HG03175 (cell line): Measurements from ENCODE around the gene IL1A.
"Not testable (repeated sequence)": the region's sequence is repeated elsewhere in the genome, so short reads cannot be mapped to it uniquely, and the experiment has no call there.

ENCODE experiments used
- ATAC-seq: cut with Tn5 transposase; IDR thresholded peaks from one replicate; pipeline ENCODE4 v1.9.1; 2021; ENCODE audit warnings: mild to moderate bottlenecking, moderate library complexity; ENCODE audit not compliant: unreplicated experiment

Gene IL1A

GRCh38 chr2:112784199-112785189 is at the start of gene IL1A:
IL1A (minus strand) TSS chr2:112784493; CDS start chr2:112783770, 723 bp downstream.
- ATAC-seq: no peak

DNA sequence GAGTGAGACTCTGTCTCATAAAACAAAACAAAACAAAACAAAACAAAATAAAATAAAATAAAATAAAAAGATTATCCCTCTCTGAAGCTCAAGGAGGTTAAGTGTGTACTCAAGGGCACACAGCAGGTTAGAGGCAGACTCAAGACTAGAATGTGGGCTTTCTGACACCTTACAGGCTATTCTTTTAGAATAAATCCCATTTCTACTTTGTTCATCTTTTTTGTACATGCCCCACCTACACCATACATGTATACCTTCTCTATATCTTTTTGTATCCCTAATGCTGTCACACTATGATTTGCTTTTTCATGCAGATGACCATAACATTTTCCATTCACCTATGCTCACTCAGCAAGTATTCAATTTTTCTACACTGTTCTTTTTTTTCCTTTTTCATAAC is 49.7 kb upstream of the IL1A start:
- ATAC-seq: no peak

- not testable (repeated sequence) for ATAC-seq
Measured at GRCh38 chr2:112833639-112833931, 49.3 kb upstream of the IL1A start.

DNA sequence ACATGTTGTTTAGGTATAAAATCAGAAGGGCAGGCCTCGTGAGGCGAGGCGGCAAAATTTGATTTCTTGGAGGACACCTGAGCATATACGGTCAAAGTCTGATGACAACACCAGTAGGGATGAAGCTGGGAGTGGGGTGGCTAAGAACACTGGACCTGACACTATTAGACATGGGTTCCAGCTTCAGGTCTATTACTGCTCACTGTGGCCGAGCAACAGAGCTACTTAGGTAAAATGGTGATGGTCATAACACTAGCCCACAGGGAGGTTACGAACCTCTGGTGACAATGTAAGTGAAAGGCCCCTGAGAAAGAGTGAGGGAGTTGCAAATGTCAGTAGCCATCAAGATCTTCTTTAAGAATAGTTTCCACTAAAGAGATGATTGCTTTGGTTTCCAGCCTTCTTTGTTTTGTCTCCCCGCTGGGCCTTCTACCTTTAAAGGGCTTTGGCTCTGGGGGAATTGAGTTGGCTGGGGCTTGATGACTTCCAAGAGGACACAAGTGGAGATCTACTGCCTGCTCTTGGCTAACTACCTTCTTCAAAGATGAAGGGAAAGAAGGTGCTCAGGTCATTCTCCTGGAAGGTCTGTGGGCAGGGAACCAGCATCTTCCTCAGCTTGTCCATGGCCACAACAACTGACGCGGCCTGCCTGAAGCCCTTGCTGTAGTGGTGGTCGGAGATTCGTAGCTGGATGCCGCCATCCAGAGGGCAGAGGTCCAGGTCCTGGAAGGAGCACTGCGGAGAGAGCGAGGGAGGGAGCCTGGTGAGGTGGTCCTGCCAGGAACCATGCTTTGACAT is 48.7 kb upstream of the IL1A start:
- ATAC-seq: no peak

DNA sequence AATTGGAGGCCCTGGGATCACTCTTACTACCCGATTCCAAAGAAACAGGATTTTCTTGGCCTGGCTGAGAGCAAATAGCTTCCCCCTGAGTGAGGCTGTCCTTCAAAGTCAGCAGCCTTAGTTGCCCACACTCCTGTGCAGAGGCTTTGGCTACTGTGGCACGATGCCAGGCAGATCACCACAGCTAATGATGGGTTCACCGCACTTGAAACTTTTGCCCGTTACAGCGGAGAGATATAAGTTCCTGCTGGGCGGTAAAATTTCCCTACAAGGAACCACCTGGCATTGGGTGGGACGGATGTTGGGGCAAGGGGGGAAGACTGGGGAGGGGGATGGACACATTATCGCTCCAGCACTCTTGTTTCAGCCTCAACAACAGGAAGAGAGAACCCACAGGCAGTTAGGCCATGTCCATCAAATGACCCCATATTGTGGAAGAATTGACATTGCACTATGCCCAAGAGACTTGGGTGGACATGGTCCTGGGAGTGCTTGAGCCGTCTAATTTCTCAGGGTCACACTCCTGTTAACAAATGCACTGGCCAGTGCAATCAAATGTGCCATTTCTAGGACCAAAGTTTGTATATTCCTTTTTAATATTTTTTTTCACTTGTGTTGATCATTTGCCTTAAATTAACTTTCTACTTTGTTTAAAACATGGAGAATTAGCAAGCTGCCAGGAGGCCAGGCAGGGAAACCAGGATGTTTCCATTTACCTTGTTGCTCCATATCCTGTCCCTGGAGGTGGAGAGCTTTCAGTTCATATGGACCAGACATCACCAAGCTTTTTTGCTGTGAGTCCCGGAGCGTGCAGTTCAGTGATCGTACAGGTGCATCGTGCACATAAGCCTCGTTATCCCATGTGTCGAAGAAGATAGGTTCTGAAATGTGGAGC is 47.9 kb upstream of the IL1A start:
- no peak for ATAC-seq

GRCh38 chr2:112831513-112831845 is 47.2 kb upstream of the IL1A start:
- ATAC-seq: no peak

DNA sequence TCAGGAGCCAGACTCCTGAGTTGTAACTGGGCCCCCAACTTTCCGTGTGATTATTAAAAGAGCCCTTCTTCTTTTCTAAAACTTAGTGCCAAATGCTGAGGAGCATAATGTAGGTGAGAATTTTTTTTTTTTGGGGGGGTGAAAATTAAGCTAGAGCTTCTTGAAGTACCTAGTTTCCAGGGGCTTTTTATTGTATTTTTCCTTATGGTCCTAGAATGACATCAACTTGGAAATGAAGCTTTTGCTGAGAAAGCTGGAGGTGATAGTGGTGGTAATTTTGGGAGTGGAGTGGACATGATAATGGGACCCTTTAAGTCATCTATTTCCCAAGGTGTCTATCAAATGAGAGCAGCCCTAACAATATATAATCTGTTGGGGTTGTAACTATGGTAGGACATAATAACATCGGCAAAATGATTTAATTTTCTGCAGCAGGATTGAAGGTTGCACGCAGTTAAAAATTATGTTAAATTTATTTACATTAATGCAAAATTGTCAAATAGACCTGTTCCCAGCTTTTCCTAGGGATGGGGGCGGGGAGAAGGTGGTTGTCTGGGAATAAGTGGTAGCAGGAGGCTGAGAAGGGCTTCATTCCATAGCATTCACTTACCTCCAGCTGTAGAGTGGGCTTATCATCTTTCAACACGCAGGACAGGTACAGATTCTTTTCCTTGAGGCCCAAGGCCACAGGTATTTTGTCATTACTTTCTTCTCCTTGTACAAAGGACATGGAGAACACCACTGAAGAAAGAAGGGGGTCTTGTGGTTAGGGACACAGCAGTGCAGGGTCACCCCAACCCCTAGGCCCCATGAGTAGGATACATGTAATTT is 46.6 kb upstream of the IL1A start:
- ATAC-seq: no peak

GRCh38 chr2:112829961-112830681 is 45.8 kb upstream of the IL1A start:
- no peak for ATAC-seq

DNA sequence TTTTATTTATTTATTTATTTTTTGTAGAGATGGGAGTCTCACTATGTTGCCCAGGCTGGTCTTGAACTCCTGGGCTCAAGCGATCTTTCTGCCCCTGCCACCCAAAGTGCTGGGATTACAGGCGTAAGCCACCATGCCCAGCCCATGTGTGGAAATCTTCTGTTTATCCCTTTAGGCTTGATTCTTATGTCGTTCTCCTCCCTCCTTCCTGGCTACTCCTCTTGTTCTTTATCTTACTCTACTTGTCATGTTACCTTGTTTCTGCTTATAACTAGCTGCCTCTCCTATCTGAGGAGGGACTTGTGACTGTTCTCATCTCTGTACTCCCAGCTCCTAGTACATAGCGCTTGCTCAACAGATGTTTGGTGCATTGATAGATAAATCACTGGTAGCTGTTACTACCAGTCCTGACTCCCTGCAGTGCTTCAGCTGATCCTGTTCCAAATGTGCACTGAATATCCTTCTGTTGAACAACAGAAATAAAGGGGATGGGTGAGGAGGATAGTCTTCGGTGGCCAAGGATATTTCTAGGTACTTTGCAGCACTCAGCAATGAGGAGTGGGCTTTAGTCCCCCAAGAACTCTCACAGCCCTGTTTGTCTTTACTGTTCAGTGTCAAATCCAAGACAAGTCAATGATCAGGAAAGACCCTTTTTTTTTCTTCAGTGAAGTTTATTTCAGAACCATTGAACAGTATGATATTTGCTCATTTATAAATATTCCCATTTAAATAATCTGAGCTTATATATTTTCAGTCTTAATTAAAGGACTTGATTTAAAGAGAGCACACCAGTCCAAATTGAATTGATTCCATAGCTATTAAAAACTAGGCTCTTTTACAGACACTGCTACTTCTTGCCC is 45.0 kb upstream of the IL1A start:
- no peak for ATAC-seq

DNA sequence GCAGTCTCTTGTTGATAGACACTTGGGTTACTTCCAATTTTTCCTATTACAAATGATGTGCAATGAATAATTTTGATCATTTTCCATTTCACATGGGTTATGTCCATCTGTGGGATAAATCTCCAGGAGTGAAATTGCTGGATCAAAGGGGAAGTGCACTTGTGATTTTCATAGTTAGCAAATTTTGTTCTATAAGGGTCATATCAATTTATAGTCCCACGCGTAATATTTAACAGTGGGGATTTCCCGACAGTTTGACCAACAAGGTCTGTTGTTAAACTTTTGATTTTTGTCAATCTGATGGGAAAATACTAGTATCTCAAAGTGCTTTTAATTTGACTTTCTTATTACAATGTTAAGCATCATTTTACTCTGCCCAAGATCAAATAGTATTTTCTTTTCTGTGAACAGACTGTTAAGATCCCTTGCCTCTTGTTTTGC is 44.0 kb upstream of the IL1A start:
- no peak for ATAC-seq

GRCh38 chr2:112827604-112828185 is 43.4 kb upstream of the IL1A start:
- no peak for ATAC-seq

- no peak for ATAC-seq
Measured at GRCh38 chr2:112827009-112827408, 42.7 kb upstream of the IL1A start.

- no peak for ATAC-seq
Measured at GRCh38 chr2:112825706-112826105, 41.4 kb upstream of the IL1A start.

DNA sequence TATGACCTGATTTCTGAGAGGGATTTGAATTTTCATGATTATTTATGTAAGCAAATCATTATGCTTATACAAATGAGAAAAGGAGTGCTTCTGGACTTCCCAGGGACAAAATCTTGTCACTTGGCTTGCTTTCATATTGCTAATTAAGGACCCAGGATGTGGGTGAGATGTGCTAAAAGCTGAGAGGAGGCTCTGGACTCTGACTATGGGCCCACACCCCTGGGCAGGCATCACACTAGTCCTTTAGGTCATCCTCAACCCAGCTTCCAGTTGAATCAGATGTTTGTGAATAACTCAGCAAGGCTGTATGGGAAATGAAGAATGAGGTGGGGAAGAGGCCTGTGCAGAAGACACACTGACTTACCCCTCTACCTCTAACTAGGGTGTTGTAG is 40.4 kb upstream of the IL1A start:
- no peak for ATAC-seq

- no peak for ATAC-seq
Measured at GRCh38 chr2:112821682-112822081, 37.4 kb upstream of the IL1A start.

DNA sequence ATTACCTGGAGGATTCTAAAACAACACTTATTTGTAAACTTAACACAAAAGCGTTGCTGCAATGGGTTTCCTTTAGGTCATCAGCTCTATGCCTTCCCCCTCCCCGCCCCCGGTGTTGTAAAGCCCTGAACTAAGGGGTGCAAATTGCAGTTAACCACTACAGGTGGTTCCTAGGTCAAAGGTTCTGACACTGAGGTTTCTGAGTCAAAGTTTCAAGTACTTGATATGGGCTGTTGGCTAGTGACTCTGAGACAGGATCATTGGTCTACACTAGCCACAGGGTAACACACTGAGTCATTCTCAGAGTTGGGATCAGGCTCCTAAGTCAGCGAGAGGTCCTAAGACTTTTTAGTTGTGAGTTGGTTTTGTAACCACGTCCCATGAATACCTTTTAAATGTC is 36.8 kb upstream of the IL1A start:
- peak; percentile 83 for ATAC-seq

DNA sequence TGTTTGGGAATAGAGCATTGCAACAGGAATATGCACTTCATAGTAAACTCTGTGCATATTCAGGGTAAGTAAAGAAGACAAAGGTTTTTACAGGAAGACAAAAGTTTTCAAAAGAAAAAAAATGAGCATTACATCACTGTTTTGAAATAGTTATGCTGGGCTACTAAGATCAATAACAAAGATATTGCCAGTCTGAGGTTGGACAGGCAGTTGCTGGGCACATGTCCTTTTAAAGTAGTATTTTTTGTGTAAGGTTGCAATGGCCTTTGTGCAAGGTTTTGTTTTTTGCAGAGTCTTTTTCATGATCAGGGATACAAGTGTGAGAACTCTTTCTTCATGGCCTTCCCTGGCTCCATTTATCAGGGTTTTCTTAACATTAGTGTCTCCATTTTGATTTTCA is 36.0 kb upstream of the IL1A start:
- ATAC-seq: no peak

- ATAC-seq: no peak
Measured at GRCh38 chr2:112819081-112819480, 34.8 kb upstream of the IL1A start.
